Measurements from ENCODE around the gene RNU6-7.

The RNU6-7 gene

DNA sequence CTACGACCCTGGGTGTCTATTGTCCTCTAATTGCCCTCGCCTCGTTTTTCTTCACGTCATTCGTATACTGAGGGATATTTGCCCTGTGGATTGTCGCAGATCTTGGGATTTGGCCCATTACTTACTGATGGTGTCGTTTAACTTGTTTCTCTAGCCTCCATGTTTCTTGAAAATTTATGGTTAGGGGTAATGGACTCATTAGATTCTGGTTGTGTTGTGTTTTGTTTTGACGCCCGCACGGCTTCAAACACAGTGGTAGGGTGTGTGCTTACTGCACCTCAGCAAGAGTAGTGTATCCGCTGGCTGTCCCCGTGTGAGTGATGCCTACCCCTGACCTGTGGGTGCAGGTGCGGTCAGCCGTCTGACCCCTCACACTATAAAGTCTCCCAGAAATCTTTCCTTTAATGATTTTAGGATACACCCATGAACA is 2.1 kb downstream of the RNU6-7 start:
- in situ Hi-C loops (cut with MboI; ENCODE audit: low sequenced_read_pairs): no loop called here

DNA sequence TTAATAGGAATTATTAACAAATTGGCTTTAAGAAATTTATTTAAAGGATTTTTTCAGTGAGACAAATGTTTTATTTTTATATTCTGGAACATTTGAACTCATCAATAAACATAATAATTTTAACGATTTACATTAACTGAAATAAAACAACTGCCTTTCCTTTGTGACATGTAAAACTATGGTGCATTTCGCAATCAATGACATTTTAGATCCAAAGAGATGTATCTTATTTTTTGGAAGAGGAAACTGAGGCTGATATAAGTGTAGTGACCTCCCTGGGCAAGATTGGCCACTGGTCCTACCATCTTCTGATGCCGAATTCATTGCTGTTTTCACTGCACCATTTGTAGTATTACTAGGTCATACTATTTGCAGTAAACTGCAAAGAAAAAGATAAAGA is 3.7 kb downstream of the RNU6-7 start:
- in situ Hi-C loops (cut with MboI; ENCODE audit: low sequenced_read_pairs): no loop called here

DNA sequence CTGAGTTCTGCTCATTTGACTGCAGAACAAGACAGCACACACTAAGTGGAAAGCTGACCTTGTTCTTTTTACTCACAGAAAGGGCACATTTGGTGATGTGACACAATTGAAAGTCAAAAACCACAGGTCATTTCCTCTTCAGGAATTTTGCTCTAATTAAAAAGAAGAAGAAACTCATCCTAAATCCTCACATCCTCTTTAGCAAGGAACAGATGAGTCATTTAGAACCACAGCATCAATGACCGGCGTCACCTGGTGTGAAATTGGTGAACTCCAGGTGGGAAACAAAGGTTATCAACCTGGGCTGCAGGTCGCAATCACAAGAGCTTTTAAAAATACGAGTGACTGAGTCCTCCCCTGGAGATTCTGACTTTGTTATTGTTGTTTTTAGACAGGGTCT is 4.1 kb downstream of the RNU6-7 start:
- in situ Hi-C loops (cut with MboI; ENCODE audit: low sequenced_read_pairs): no loop called here

DNA sequence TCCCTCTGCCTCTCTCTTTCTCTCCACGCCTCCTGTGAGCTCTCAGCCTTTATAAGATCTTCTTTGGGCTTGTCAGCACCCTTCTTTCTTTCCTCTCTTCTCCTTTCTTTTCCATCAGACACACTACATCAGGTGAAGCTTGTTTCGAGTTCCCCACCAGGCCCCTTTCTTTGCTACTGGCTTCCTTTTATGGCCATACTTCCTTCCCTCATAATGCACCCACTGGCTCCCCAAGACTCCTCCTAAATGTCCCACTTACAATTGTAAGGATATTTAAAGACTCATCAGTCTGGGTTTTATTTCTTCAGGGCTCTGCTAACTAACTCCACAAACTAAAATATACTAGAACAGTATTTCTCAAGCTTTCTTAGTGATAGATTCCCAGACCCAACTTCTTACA is 4.7 kb downstream of the RNU6-7 start:
- in situ Hi-C loops (cut with MboI; ENCODE audit: low sequenced_read_pairs): no loop called here

DNA sequence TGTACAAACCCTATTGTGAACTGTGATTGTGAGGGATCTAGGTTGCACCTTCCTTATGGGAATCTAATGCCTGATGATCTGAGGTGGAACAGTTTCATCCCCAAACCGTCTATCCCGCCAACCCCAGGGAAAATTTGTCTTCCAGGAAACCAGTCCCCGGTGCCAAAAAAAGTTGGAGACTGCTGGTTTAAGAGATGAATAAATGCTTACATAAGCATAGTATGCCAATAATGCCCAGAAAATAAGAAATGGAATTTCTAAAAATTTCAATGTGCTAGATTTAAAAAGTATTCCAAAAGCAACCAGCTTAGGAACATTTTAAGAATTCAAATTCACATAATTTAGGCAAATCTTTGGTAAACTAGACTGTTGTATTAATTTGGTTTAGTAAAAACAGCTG is 6.6 kb downstream of the RNU6-7 start:
- in situ Hi-C loops (cut with MboI; ENCODE audit: low sequenced_read_pairs): no loop called here

DNA sequence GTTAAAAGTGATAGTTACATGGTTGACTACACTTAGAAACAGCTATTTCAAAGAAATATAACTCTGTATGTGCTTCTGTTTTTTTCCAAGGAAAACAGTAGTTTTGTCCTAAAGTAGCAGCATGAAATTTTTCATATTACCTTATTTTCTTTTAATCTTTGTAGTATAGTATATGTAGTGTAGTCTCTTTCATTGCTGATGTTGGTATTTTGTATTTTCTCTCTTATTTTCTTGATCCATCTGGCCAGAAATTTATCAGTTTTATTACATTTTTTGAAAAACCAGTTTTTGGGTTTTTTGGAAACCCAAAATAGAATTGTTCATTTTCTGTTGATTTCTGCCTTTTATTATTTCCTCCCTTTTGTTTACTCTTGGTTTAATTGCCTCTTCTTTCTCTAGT is 7.6 kb downstream of the RNU6-7 start:
- in situ Hi-C loops (cut with MboI; ENCODE audit: low sequenced_read_pairs): no loop called here

DNA sequence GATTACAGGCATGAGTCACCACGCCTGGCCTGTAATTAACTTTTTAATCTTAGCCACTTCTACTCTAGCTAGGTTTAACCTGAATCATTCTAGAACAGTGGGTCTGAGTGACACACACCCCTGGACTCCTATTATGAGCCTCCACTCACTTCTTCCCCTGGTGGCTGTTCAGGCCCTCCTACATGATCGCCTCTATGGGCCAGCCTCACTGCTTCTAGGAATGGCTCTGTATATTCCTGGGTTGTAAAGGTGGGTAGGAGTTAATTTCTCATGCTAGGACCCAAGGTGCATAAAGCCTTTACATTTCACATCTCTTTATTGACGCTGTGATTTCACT is 9.2 kb downstream of the RNU6-7 start:
- in situ Hi-C loops (cut with MboI; ENCODE audit: low sequenced_read_pairs): no loop called here

DNA sequence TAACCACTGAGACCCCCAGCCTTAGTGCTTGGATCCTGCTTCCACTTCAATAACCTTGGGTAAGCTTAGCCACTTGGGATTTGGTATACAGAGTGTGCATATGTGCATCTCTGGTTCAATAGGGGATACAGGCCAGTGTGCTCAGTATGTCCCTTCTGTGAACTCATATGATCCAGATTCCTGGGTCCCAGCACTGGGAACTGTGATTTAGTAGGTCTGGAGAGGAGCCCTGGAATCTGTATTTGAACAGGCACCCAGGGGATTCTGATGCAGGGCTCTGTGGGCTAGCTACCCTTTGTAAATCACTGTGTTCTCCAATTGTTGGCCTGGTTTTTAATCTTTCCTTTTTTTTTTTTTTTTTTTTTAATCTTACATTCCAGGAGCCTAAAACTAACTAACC is 11.0 kb downstream of the RNU6-7 start:
- in situ Hi-C loops (cut with MboI; ENCODE audit: low sequenced_read_pairs): no loop called here

DNA sequence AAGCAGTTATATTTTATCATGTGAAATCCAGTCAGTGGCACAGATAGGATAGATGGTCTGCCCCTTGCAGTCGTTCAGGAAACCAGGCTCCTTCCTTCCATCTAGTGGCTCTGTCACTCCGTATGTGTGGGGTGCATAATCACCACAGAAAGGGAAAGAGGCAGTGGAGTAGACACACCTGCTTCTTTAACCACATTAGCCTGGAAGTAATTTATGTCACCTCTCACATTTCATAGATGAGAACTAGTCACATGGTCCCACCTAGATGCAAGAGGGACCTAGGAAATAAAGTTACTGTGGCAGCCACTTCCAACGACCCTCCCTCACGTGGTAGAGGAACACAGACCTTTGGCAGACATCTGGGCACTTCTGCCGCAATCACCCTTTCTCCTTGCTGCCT is 15.5 kb downstream of the RNU6-7 start:
- in situ Hi-C loops (cut with MboI; ENCODE audit: low sequenced_read_pairs): no loop called here

DNA sequence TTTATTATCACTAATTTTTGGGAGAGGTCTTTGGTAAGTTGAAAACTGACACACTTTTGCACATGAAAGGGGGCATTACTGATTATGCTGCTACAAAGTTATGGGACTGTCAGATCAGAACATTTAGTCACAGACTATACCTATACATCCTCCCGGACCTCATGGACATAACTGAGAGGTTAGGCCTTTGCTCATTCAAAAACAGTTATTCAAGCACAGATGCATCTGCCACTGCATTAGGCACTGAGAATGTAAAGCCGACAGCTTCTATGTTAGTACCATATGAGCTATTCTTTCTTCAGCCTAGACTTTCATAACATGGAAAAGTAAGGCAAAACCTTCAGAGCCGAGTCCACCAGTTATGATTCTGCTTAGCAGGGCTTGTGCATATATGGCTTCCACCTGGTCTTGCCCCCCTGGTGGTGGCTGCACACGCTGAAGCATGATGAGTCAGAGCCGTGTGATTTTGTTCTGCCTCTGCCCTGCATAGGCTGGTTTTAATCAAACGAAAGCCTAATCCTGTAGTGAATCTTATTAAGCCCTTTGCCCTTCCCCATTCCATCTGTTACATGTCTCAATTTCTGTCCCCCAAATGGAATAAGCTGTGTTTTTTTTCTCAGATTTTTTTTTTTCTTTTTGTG is 23.0 kb downstream of the RNU6-7 start:
- in situ Hi-C loops (cut with MboI; ENCODE audit: low sequenced_read_pairs): loop anchor here (25.0 kb wide), 1 partner anchor 713 kb away; no protein-coding TSS in a partner anchor

DNA sequence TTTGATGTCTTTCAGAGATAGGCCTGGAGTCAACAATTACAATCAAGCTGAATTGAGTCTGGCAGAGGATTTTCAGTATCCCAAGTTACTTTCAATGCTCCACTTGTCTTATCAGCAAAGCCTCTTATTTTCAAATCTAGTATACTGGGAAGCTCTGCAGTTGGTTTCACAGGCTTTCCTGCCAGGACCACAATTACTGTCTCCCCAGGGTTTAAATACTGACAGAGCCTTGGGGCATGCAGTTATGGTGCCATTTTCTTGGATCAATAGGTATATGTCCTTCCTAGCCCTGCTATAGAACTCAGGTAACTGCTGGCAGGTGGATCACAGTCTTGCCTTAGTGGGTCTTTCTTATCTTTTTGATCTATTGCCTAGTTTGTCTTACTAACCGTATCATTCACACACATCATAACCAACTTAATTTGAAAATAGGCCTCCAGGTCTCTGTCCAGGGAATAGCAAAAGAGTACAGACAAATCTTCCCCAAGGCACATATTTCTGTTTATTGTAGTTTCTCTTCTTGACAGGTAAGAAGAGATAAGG is 23.6 kb downstream of the RNU6-7 start:
- in situ Hi-C loops (cut with MboI; ENCODE audit: low sequenced_read_pairs): loop anchor here (25.0 kb wide), 1 partner anchor 713 kb away; no protein-coding TSS in a partner anchor

DNA sequence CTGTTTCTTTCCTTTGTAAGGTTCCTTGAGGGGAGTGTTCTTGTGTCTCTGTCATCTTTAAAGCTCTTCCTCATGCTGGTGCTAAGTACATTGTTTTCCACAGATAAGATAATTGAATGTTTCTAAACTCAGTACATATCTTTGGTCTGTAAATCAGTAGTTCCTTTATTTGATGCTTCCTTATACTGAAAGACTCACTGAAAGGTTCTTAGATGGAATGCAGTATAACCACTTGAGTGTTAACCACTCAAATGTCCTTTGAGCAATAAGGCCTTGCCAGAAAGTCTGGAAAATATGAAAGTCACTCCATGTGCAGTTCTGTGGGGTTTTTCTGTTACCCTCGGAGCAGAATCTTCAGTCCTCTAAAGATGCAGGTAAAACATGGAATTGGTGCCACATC is 24.2 kb downstream of the RNU6-7 start:
- in situ Hi-C loops (cut with MboI; ENCODE audit: low sequenced_read_pairs): loop anchor here (25.0 kb wide), 1 partner anchor 714 kb away; no protein-coding TSS in a partner anchor

DNA sequence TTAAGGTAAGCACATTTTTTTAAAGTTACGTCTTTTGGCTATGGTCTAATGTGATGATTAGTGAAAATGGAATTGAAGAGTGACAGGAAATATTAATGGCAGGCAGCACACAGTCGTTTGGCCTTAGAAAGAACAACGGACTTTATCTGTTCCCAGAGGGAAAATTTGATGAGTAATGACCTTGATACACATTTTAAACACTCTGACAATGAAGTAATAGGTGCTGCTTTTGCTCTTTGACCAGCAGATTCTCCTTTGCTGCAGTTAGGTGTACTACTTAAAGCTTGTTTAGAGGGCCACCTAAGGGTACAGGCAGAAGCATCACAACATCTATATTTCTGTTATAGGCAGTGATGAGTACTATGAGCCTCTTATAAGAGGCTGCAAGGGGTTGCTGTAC is 28.3 kb downstream of the RNU6-7 start:
- in situ Hi-C loops (cut with MboI; ENCODE audit: low sequenced_read_pairs): loop anchor here (25.0 kb wide), 1 partner anchor 718 kb away; no protein-coding TSS in a partner anchor

DNA sequence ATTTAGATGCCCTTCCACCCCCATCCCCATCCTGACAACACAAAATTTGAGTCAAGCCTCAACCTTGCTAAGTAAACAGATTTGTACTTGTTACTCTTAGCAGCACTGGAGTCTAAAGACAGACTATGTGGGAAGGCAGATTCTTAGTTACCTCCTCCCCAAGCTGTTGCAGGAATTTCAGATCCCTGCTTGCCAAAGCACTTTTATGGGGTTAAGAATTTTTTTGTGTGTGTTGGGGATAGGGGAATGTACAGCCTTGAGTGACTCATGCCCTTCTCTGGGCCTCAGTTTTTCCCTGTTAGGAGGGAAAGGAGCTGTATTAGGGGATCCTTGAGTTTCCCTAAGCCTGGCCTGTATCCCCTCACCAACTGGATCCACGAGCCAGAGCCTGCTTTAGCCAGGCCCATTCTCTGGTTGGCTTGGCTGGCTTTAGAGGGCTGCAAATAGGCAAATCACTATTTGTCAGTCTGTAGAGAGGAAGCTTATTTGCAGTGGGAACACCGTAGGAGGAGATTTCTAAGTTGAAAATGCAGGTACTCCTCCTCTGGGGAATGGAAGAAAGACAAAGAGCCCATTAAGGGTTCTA is 28.9 kb downstream of the RNU6-7 start:
- in situ Hi-C loops (cut with MboI; ENCODE audit: low sequenced_read_pairs): loop anchor here (25.0 kb wide), 1 partner anchor 718 kb away; no protein-coding TSS in a partner anchor

DNA sequence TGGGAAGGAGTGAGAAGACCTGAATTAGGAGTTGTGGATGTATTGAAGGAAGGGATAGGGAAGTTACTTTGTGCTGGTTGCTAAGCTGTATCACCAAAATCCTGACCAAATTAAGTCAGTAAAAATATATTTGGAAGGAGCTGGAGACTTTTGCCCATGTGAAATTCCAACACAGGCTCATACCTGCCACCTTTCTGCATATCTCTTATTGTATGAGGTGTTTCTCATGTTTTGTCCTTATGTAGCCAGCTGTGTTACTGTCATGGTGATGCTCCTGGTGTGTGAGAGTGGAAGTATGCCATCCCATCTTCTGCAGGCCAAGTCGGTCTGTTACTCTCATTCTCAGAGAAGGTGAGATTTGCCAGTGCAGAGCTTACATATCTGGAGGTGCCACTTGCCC is 30.6 kb downstream of the RNU6-7 start:
- in situ Hi-C loops (cut with MboI; ENCODE audit: low sequenced_read_pairs): loop anchor here (25.0 kb wide), 1 partner anchor 720 kb away; no protein-coding TSS in a partner anchor

DNA sequence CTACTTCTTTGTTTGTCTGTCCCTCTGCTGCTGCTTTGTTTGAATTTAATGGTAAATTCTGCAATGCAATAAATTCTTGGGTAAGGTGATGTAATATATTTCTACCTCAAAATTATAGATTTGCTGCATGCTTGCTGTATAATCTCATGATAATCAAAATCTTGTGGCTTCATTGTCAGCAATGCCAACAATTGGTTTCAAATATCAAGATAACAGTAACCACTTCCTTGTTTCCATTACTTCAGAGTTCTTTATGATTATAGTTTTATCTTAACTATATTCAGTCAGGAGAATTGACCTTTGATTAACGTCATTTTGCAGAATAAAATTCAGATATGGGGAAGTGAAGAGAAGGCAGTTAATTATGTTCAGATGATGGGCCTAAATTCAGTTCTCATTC is 31.4 kb downstream of the RNU6-7 start:
- in situ Hi-C loops (cut with MboI; ENCODE audit: low sequenced_read_pairs): loop anchor here (25.0 kb wide), 1 partner anchor 721 kb away; no protein-coding TSS in a partner anchor

DNA sequence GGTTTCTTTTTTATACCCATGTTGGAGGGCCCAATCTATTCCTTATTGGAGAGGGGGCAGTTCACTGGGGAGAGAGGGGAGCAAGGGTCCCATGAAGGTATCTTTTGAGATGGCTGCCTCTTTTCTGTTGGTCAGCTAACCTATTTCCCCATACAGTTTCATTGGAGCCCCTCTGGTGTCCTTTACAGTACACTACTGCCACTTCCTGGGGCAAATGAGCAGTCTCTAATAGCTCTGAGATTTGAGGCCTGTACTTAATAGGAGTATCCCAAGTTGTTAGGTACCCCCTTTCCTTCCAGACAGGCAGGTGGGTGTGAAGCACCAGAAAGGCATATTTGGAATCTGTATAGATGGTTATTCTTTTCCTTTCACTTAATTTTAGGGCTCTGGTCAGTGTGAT is 42.6 kb downstream of the RNU6-7 start:
- in situ Hi-C loops (cut with MboI; ENCODE audit: low sequenced_read_pairs): loop anchor here (25.0 kb wide), 1 partner anchor 732 kb away; no protein-coding TSS in a partner anchor

DNA sequence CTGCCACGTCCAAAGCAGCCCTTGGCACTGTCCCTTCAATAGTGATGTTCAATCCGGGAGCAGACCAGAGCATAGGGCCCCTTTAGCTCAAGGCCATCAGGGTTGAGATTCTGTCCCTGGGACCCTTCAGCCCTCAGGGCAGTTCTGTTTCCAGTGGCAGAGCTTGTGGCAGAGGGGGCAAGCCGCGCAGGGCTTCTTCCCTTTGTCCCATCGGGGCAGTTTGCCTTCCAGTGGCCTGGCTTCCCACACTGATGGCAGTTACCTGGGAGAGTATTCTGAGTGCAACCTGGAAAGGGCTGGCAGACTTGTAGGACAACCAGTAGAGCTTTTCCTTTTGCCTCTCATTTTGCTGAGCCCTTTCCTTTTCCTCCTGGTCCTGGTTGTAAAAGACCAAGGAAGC is 44.9 kb downstream of the RNU6-7 start:
- in situ Hi-C loops (cut with MboI; ENCODE audit: low sequenced_read_pairs): loop anchor here (25.0 kb wide), 1 partner anchor 734 kb away; no protein-coding TSS in a partner anchor

DNA sequence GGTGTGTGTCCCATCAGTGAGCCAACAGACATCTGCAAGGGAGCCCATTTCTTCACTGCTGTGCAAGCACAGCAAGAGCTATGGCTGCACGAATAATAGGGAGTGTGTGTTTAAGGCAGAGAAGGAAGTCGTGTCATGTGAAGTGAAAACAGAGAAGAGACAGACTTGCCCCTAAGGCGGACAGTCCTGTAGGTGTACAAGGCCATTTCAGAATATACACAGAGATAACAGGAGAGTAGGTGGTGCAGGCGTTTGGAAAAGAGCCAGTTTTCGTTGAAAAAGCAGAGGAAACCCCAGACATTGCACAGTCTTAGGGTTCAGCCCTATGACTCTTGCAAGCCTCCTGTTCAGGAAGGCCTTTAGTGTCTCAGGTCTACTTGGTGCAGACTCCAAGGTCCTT is 47.5 kb downstream of the RNU6-7 start:
- in situ Hi-C loops (cut with MboI; ENCODE audit: low sequenced_read_pairs): loop anchor here (25.0 kb wide), 1 partner anchor 737 kb away; no protein-coding TSS in a partner anchor

DNA sequence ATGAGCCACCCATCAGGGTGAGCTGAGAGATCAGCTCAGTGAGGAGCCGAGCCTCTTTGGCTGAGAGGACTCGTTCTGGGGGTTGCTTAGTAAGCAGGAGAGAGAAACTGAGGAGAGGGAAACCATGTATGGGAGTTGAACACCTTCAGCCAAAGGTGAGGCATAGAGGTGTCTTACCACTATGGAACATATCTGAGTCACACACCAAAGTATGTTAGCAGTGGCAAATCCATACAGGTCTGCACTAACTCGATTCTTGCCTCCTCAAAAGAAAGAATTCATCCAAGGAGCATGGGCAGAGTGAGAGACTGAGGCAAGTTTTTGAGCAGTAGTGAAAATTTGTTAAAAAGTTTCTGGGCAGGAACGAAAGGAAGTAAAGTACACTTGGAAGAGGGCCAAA is 47.9 kb downstream of the RNU6-7 start:
- in situ Hi-C loops (cut with MboI; ENCODE audit: low sequenced_read_pairs): loop anchor here (25.0 kb wide), 1 partner anchor 737 kb away; no protein-coding TSS in a partner anchor

DNA sequence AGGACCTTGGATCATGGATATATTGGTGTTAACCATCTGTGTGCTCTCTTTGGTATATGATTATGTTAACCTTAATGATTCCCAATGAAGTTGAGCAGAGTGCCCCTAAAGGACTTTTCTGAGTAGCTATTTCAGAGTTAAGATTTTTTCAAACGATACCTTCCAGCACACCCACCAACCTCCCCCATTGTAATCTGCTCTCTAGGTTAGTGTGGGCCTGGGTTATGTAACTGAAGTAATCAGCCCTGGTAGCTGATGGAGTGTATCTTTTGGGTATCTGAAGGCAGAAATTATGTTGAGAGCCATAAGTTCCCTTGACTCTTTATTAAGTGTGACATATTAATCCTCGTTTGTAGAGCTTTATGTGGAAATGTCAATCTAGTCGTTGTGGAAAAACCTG is 48.8 kb downstream of the RNU6-7 start:
- in situ Hi-C loops (cut with MboI; ENCODE audit: low sequenced_read_pairs): no loop called here

DNA sequence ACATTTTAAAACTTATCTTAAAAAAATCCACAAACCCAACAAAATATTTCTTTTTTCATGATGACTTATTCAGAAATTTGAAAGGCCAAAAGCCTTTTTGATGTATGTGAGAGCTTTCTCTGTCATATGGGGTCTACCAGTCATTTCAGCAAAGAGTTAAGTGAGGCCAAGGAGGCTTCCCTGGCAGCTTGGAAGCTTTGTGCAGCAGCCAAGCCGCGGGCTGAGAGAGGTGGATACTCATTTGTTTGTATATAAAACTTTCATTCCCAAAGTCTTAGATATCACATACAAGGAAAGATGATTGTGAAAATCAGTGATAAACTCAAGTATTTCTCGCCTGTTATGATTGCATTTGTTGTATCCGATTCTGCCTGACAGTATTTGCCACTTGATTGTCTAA is 49.7 kb downstream of the RNU6-7 start:
- in situ Hi-C loops (cut with MboI; ENCODE audit: low sequenced_read_pairs): no loop called here
